Kidney epithelial cell (primary cell): ENCODE data around the gene TFPI. TPM values are rescaled to one million over a fixed set of nuclear protein-coding genes. Genes with fewer than 3 reads are reported as not detected.

Source experiments
- DNase-seq: peaks from one replicate; pipeline ENCODE4 v3.0.0-alpha.2; 2010; ENCODE audit warnings: low read depth
- H3K27me3 ChIP-seq: 2 replicates; pipeline ENCODE4 v1.6.0; 2011; ENCODE audit warnings: low read length; ENCODE audit not compliant: control insufficient read depth, insufficient read depth
- H3K36me3 ChIP-seq: 2 replicates; pipeline ENCODE4 v1.5.1; 2011; ENCODE audit warnings: low read length; ENCODE audit not compliant: control insufficient read depth, insufficient read depth
- H3K4me3 ChIP-seq: 2 replicates; pipeline ENCODE4 v1.5.1; 2011; ENCODE audit warnings: low read depth, mild to moderate bottlenecking, control low read depth, low read length
- total RNA-seq: library from RNA; depleted of rRNA; stranded (reverse); fragments of >200 nt; gene quantifications from 2 replicates; pipeline ENCODE4 v1.2.3, GENCODE V29; 2015
- TF ChIP-seq, protein P1 (sequence below): IDR thresholded peaks from 2 replicates; pipeline ENCODE4 v1.5.1; 2011; ENCODE audit warnings: mild to moderate bottlenecking, moderate library complexity, low read length, control low read depth, inconsistent platforms; ENCODE audit not compliant: insufficient read depth, poor library complexity, severe bottlenecking

Gene TFPI
- total RNA-seq, 1 donor from 2014 or later = 31.1 TPM

DNA sequence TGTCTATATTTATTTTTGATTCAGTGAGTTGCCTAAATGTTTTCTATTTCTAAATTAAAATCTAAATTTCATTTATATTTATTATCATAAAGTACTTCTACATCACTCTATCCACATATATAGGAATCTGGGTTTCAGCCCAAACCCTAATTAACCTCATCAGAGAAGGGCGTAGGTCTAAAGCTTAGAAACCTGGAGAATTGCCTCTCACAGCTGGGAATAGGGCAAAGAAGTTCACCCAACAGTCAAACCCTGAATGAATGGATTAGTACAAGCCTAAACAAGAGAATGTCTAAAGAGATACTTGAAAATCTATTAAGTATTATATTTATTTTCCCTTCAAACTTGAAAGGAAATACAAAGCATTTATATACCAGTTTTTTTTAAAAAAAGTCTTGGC is 26.2 kb downstream of the TFPI start:
- TF ChIP-seq, protein P1, sequence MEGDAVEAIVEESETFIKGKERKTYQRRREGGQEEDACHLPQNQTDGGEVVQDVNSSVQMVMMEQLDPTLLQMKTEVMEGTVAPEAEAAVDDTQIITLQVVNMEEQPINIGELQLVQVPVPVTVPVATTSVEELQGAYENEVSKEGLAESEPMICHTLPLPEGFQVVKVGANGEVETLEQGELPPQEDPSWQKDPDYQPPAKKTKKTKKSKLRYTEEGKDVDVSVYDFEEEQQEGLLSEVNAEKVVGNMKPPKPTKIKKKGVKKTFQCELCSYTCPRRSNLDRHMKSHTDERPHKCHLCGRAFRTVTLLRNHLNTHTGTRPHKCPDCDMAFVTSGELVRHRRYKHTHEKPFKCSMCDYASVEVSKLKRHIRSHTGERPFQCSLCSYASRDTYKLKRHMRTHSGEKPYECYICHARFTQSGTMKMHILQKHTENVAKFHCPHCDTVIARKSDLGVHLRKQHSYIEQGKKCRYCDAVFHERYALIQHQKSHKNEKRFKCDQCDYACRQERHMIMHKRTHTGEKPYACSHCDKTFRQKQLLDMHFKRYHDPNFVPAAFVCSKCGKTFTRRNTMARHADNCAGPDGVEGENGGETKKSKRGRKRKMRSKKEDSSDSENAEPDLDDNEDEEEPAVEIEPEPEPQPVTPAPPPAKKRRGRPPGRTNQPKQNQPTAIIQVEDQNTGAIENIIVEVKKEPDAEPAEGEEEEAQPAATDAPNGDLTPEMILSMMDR = no peak
- Histone ChIP-seq H3K4me3 (no peak overlapping the region), H3K36me3 (no peaks in the 10 kb centered on the region), H3K27me3 (no peaks in the 10 kb centered on the region)
- no peak for DNase-seq

DNA sequence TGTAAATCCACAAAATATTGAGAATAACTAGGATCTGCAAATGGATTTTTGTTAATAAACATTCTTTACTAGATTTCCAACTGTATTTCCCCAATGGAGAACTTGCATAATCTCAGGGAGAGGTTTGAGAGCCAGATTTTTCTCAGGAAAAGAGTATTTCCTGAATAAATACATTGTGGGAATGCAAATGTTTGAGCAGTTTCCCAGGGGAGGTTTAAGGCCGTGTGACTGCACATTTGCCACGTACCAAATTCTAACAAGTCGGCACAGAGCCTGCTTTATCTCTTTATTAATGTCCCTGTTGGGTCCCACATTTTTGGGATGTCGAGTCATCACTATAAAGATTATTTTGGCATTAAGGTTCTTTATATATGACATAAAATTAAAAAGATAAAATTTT is 27.0 kb downstream of the TFPI start:
- no peak for DNase-seq
- Histone ChIP-seq H3K36me3 (no peaks in the 10 kb centered on the region), H3K4me3 (no peak overlapping the region), H3K27me3 (no peaks in the 10 kb centered on the region)
- TF ChIP-seq, protein P1 = no peak

DNA sequence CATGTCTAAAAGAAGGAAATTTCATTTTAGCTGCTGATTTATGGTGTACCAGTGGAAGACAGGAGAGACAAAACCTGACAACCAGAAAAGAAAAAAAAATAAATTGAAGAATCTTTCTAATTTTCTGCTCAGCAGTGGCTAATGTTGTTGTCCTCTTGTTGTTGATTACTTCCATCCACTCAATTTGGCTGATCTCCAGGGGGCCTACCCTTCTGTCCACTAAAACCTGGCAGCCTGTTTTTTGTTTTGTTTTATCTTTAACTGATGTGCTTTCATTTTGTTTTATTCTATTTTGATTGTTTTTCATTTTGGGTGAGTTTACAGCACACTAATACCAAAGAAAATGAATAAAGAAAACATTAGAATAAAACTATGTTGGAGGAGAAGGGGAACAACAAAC is 27.4 kb downstream of the TFPI start:
- Histone ChIP-seq H3K4me3 (no peak overlapping the region), H3K27me3 (no peaks in the 10 kb centered on the region), H3K36me3 (no peaks in the 10 kb centered on the region)
- TF ChIP-seq, protein P1 = no peak
- no peak for DNase-seq

- Histone ChIP-seq H3K27me3 (no peaks in the 10 kb centered on the region), H3K36me3 (no peaks in the 10 kb centered on the region), H3K4me3 (no peak overlapping the region)
- TF ChIP-seq, protein P1 = no peak
- DNase-seq = no peak
These were observed 28.9 kb downstream of the TFPI start for GRCh38 chr2:187525163-187525900.

DNA sequence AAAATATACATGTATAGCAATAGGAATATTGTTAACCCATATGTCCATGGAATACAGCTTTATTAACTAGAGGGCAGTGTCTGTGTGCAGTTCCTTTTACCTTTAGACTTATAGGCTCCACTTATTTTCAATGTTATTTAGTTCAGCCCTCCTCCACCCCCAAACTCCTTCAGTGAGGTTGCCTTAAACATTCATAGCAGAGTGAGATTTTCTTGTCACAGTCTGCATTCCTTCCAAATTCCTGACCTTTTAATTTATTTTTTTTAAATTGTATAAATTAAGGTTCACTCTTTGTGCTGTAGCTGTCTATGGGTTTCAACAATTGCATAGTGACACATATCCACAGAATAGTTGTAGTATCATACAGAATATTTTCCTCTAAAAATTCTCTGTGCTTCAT is 30.9 kb downstream of the TFPI start:
- Histone ChIP-seq H3K4me3 (no peak overlapping the region), H3K36me3 (peaks cover 1% of the 10 kb centered on the region), H3K27me3 (no peaks in the 10 kb centered on the region)
- no peak for DNase-seq
- TF ChIP-seq, protein P1 = no peak

GRCh38 chr2:187520121-187520624 is 34.1 kb downstream of the TFPI start:
- DNase-seq = no peak
- no peaks in the 10 kb centered on the region for H3K27me3 ChIP-seq
- TF ChIP-seq, protein P1 = no peak
- peaks cover 1% of the 10 kb centered on the region for H3K36me3 ChIP-seq
- H3K4me3 ChIP-seq = no peak overlapping the region
